ENCODE measurements around the gene MGAT4B.

Gene MGAT4B

DNA sequence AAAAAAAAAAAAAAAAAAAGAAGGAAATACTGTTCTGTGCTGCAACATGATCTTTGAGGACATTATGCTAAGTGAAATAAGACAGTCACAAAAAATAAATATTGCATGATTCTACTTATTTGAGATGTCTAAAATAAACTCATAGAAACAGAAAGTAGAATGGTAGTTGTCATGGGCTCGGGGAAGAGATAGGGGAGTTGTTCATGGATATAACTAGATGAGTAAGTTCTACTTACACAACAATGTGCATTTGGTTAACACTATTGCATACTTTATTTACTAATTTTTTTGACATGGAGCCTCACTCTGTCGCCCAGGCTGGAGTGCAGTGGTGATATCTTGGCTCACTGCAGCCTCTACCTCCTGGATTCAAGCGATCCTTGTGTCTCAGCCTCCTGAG, 58.9 kb downstream of the MGAT4B start:
- H3K27ac ChIP-seq: no peak overlapping the region
- in situ Hi-C loops (cut with HindIII; ENCODE audit: low pct_ligation_motif_present, low sequenced_read_pairs): no loop called here
- TF ChIP-seq, protein P1, sequence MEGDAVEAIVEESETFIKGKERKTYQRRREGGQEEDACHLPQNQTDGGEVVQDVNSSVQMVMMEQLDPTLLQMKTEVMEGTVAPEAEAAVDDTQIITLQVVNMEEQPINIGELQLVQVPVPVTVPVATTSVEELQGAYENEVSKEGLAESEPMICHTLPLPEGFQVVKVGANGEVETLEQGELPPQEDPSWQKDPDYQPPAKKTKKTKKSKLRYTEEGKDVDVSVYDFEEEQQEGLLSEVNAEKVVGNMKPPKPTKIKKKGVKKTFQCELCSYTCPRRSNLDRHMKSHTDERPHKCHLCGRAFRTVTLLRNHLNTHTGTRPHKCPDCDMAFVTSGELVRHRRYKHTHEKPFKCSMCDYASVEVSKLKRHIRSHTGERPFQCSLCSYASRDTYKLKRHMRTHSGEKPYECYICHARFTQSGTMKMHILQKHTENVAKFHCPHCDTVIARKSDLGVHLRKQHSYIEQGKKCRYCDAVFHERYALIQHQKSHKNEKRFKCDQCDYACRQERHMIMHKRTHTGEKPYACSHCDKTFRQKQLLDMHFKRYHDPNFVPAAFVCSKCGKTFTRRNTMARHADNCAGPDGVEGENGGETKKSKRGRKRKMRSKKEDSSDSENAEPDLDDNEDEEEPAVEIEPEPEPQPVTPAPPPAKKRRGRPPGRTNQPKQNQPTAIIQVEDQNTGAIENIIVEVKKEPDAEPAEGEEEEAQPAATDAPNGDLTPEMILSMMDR (IDR thresholded peaks at IDR 0.05; ENCODE audit: low read depth, low read length, missing control alignments): no peak
- H3K36me3 ChIP-seq (replicated peaks): no peaks in the 10 kb centered on the region
- no peak overlapping the region for H3K4me3 ChIP-seq (ENCODE audit: low read depth, low read length)
- no peak for DNase-seq
- H3K27me3 ChIP-seq (replicated peaks): no peaks in the 10 kb centered on the region
